ENCODE data around the gene GALNT17. TPM values are rescaled to one million over a fixed set of nuclear protein-coding genes. Genes with fewer than 3 reads are reported as not detected.

The GALNT17 gene
- polyA plus RNA-seq, 2 donors, result 1.7 to 6.1 TPM

DNA sequence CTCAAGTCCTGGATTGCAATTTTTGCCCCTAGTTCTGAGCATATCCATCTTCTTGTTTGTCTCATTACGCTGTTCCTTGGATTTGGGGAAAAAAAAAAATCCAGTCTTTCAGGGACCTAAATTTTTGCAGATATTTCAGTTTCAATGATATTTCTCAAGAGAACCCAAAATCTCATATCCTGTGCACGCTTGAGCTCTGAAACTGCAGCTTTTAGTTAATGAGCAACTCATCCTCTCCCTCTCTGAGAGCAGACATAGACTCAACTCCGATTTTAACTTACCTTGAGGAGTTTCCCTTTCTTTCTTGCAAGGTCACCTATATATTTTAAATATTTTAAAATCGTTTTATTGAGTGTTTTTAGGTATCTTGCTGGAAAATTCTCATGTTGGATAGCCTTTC lies 200.3 kb downstream of the GALNT17 start:
- H3K36me3 ChIP-seq (ENCODE audit: control insufficient read depth in 2 of 2, insufficient read depth in 2 of 2, low read length in 1 of 2), result no peaks in the 10 kb centered on the region
- H3K27ac ChIP-seq (ENCODE audit: low read depth in 2 of 2, low read length in 1 of 2), result no peak overlapping the region
- H3K4me1 ChIP-seq (ENCODE audit: control insufficient read depth in 2 of 2, insufficient read depth in 2 of 2, low read length in 1 of 2), result no peaks in the 10 kb centered on the region
- H3K9me3 ChIP-seq (ENCODE audit: control insufficient read depth in 2 of 2, insufficient read depth in 1 of 2, low read depth in 1 of 2, low read length in 1 of 2), result no peaks in the 10 kb centered on the region
- H3K4me3 ChIP-seq (ENCODE audit: low read depth in 1 of 2, low read length in 2 of 2), result no peak overlapping the region
- WGBS, 2 donors, result 57 to 64% methylated on average over 4 of the region's 4 CpGs
- H3K27me3 ChIP-seq (ENCODE audit: control insufficient read depth in 1 of 2, insufficient read depth in 2 of 2, low read length in 2 of 2), result no peaks in the 10 kb centered on the region

DNA sequence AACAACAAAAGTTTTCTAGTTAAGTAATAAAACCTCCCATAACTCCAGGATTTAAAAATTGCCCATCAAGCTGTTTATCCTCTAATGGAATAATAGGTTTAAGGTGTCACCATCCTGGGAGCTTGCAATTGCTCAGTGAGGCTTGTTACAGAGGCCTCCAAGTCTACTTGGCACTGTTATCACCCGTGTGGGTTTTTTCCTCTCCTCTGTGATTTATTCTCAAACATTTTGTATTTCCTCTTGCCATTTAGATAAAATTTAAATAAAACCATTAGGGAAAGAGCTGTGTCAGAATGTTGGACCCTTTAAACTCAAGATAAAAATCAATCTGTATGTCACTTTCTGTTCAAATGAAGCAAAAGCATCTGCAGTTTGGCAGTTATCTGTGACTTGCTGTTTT lies 202.6 kb downstream of the GALNT17 start:
- Histone ChIP-seq H3K9me3 (ENCODE audit: control insufficient read depth in 2 of 2, insufficient read depth in 1 of 2, low read depth in 1 of 2, low read length in 1 of 2) (no peaks in the 10 kb centered on the region), H3K36me3 (ENCODE audit: control insufficient read depth in 2 of 2, insufficient read depth in 2 of 2, low read length in 1 of 2) (no peaks in the 10 kb centered on the region), H3K4me1 (ENCODE audit: control insufficient read depth in 2 of 2, insufficient read depth in 2 of 2, low read length in 1 of 2) (no peaks in the 10 kb centered on the region), H3K27ac (ENCODE audit: low read depth in 2 of 2, low read length in 1 of 2) (no peak overlapping the region), H3K4me3 (ENCODE audit: low read depth in 1 of 2, low read length in 2 of 2) (no peak overlapping the region), H3K27me3 (ENCODE audit: control insufficient read depth in 1 of 2, insufficient read depth in 2 of 2, low read length in 2 of 2) (no peaks in the 10 kb centered on the region)
- 12 to 15% methylated on average over 1 of the region's 1 CpG for WGBS, 2 donors

GRCh38 chr7:71338866-71339265 lies 206.9 kb downstream of the GALNT17 start:
- H3K9me3 ChIP-seq (ENCODE audit: control insufficient read depth in 2 of 2, insufficient read depth in 1 of 2, low read depth in 1 of 2, low read length in 1 of 2), result no peaks in the 10 kb centered on the region
- 60 to 65% methylated on average over 2 of the region's 2 CpGs for WGBS, 2 donors
- no peak overlapping the region for H3K4me3 ChIP-seq (ENCODE audit: low read depth in 1 of 2, low read length in 2 of 2)
- H3K36me3 ChIP-seq (ENCODE audit: control insufficient read depth in 2 of 2, insufficient read depth in 2 of 2, low read length in 1 of 2), result no peaks in the 10 kb centered on the region
- no peaks in the 10 kb centered on the region for H3K27me3 ChIP-seq (ENCODE audit: control insufficient read depth in 1 of 2, insufficient read depth in 2 of 2, low read length in 2 of 2)
- H3K4me1 ChIP-seq (ENCODE audit: control insufficient read depth in 2 of 2, insufficient read depth in 2 of 2, low read length in 1 of 2), result no peaks in the 10 kb centered on the region
- no peak overlapping the region for H3K27ac ChIP-seq (ENCODE audit: low read depth in 2 of 2, low read length in 1 of 2)

DNA sequence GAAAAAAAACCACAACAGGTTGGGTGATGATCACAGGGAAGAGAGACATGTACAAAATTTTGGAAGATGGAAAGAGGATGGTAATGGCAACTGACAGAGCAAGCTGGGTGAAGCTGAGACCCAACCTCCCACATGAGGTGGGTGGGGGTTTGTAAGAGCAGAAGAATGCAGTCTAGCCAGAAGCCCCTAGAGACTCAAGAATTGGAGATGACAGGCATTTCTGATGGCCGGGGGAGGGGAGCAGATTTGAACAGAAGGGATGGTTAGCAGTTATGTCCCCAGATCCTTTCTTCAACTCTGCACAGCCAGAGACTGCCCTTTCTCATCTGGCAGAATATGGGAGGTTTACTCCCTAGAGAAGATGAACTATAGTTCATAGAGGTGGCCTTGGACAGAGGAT lies 208.0 kb downstream of the GALNT17 start:
- H3K27me3 ChIP-seq (ENCODE audit: control insufficient read depth in 1 of 2, insufficient read depth in 2 of 2, low read length in 2 of 2), result no peaks in the 10 kb centered on the region
- no peaks in the 10 kb centered on the region for H3K36me3 ChIP-seq (ENCODE audit: control insufficient read depth in 2 of 2, insufficient read depth in 2 of 2, low read length in 1 of 2)
- H3K4me1 ChIP-seq (ENCODE audit: control insufficient read depth in 2 of 2, insufficient read depth in 2 of 2, low read length in 1 of 2), result no peaks in the 10 kb centered on the region
- no peak overlapping the region for H3K27ac ChIP-seq (ENCODE audit: low read depth in 2 of 2, low read length in 1 of 2)
- no peak overlapping the region for H3K4me3 ChIP-seq (ENCODE audit: low read depth in 1 of 2, low read length in 2 of 2)
- WGBS, 2 donors, result 78 to 79% methylated on average over 1 of the region's 1 CpG
- H3K9me3 ChIP-seq (ENCODE audit: control insufficient read depth in 2 of 2, insufficient read depth in 1 of 2, low read depth in 1 of 2, low read length in 1 of 2), result no peaks in the 10 kb centered on the region

GRCh38 chr7:71342202-71342601 lies 210.3 kb downstream of the GALNT17 start:
- Histone ChIP-seq H3K9me3 (ENCODE audit: control insufficient read depth in 2 of 2, insufficient read depth in 1 of 2, low read depth in 1 of 2, low read length in 1 of 2) (no peaks in the 10 kb centered on the region), H3K4me1 (ENCODE audit: control insufficient read depth in 2 of 2, insufficient read depth in 2 of 2, low read length in 1 of 2) (no peaks in the 10 kb centered on the region), H3K4me3 (ENCODE audit: low read depth in 1 of 2, low read length in 2 of 2) (no peak overlapping the region), H3K36me3 (ENCODE audit: control insufficient read depth in 2 of 2, insufficient read depth in 2 of 2, low read length in 1 of 2) (no peaks in the 10 kb centered on the region), H3K27me3 (ENCODE audit: control insufficient read depth in 1 of 2, insufficient read depth in 2 of 2, low read length in 2 of 2) (no peaks in the 10 kb centered on the region), H3K27ac (ENCODE audit: low read depth in 2 of 2, low read length in 1 of 2) (no peak overlapping the region)

DNA sequence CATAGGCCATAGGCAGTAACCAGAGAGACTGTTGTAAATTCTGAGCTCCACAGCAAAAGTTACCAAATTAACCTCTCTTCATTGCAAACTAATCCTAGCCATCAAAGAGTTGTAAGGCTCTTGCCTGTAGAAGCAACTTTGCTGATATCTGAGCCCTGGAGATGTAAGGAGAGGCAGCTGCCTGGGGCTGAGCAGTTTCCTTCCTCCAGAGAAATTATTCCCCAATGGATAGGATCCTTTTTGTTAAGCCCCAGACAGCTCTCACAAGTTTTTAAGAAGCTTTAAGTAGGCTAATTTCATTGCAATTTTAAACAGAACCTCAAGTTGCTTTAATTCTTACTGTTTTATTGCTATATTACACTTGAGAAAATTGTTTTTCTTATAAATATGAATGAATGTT lies 211.1 kb downstream of the GALNT17 start:
- Histone ChIP-seq H3K27me3 (ENCODE audit: control insufficient read depth in 1 of 2, insufficient read depth in 2 of 2, low read length in 2 of 2) (no peaks in the 10 kb centered on the region), H3K9me3 (ENCODE audit: control insufficient read depth in 2 of 2, insufficient read depth in 1 of 2, low read depth in 1 of 2, low read length in 1 of 2) (no peaks in the 10 kb centered on the region), H3K4me3 (ENCODE audit: low read depth in 1 of 2, low read length in 2 of 2) (no peak overlapping the region), H3K4me1 (ENCODE audit: control insufficient read depth in 2 of 2, insufficient read depth in 2 of 2, low read length in 1 of 2) (no peaks in the 10 kb centered on the region), H3K27ac (ENCODE audit: low read depth in 2 of 2, low read length in 1 of 2) (no peak overlapping the region), H3K36me3 (ENCODE audit: control insufficient read depth in 2 of 2, insufficient read depth in 2 of 2, low read length in 1 of 2) (no peaks in the 10 kb centered on the region)

DNA sequence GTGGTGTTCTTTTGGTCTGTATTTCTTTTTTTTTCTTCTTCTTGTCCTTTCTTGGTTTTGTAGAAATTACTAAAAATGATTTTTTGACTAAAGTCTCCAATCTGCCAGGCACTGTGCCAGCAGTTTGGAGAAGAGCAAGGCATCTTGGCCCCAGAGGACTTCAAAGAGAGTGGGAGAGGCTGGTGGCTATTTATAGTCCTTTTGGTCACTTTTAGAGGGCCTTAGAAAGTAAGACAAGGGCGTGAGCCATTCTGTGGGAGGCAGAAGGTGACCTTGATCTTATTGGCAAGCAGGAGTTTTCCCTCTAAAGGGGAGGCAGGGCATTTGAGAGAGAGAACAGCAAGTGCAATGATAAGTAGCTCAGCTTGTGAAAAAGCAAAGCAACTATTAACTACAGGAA lies 211.9 kb downstream of the GALNT17 start:
- Histone ChIP-seq H3K36me3 (ENCODE audit: control insufficient read depth in 2 of 2, insufficient read depth in 2 of 2, low read length in 1 of 2) (no peaks in the 10 kb centered on the region), H3K27ac (ENCODE audit: low read depth in 2 of 2, low read length in 1 of 2) (no peak overlapping the region), H3K4me1 (ENCODE audit: control insufficient read depth in 2 of 2, insufficient read depth in 2 of 2, low read length in 1 of 2) (no peaks in the 10 kb centered on the region), H3K4me3 (ENCODE audit: low read depth in 1 of 2, low read length in 2 of 2) (no peak overlapping the region), H3K27me3 (ENCODE audit: control insufficient read depth in 1 of 2, insufficient read depth in 2 of 2, low read length in 2 of 2) (no peaks in the 10 kb centered on the region), H3K9me3 (ENCODE audit: control insufficient read depth in 2 of 2, insufficient read depth in 1 of 2, low read depth in 1 of 2, low read length in 1 of 2) (no peaks in the 10 kb centered on the region)
- 49 to 50% methylated on average over 1 of the region's 1 CpG for WGBS, 2 donors

DNA sequence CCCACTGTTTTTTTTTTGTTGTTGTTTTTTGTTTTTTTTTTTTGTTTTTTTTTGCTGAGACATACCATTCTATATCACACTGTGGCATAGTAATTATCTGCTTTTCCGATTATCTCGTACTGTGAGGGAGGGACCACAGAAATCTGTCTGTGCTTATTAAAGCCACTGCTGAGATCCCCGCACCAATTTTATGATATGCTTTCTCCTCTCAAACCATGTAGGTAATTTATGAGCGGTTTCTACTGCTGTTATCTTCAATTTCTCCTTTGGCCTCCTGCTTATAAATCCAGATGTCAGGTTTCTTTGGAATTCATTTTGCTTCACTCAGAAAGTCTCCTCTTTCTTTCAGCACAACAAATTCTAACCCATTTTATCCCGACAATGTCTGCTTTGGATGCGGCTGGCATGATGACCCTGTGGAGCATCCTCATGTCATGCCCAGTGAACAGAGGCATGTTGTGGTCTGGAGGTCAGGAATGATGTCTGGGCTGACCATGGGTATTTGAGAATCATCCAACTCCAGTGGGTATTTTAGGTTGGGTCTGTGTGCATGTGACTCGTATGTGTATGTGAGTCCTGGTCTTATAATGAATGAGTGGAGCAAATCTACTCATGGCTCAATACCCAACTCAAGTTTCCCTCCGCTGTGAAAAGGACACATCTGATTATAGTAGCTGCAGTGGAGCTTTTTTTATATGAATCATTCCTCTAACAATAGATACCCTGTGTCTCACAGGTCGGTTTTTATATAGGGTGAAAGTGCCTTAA lies 213.4 kb downstream of the GALNT17 start:
- Histone ChIP-seq H3K4me3 (ENCODE audit: low read depth in 1 of 2, low read length in 2 of 2) (no peak overlapping the region), H3K27ac (ENCODE audit: low read depth in 2 of 2, low read length in 1 of 2) (no peak overlapping the region), H3K4me1 (ENCODE audit: control insufficient read depth in 2 of 2, insufficient read depth in 2 of 2, low read length in 1 of 2) (no peaks in the 10 kb centered on the region), H3K27me3 (ENCODE audit: control insufficient read depth in 1 of 2, insufficient read depth in 2 of 2, low read length in 2 of 2) (no peaks in the 10 kb centered on the region), H3K9me3 (ENCODE audit: control insufficient read depth in 2 of 2, insufficient read depth in 1 of 2, low read depth in 1 of 2, low read length in 1 of 2) (no peaks in the 10 kb centered on the region), H3K36me3 (ENCODE audit: control insufficient read depth in 2 of 2, insufficient read depth in 2 of 2, low read length in 1 of 2) (no peaks in the 10 kb centered on the region)
- WGBS, 2 donors, result 82 to 85% methylated on average over 9 of the region's 9 CpGs

DNA sequence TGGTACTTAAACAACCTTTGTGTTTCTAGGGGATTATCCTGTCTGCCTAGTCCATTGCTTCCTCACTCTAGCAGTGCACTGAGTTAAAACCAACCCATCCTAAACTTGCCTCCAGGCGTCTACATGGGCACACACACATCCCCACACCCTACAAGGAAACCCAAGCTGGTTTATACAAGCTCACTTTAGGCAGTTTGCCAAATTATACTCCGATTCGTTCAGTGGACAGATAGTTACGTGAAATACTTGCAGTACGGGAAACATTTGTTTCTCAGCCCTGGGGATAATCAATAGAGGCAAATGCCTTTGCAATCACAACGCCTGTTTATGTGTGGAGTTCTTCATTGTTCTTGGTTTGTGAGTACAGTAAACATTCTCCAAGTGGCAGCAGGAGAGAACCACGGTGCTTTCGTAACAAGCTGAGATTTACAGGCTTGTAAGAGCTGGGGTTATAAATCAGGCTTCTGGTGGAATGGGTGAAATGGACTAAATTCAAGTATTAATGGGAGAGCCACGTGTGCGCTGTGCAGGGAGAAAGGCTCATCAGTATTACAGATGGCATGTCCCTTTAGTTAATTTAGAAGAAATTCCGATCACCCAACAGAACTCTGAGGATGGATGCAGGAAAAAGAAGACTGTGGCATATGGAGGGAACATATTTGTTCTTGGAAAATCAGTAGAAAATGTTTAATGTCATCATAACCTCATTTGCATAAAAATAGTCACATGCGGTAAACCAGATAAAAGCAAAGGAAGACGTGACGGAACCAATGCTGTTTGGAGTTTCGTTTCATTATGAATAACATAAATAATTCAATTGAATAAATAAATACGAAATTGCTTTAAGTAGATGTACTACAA lies 217.1 kb downstream of the GALNT17 start:
- Histone ChIP-seq H3K27me3 (ENCODE audit: control insufficient read depth in 1 of 2, insufficient read depth in 2 of 2, low read length in 2 of 2) (no peaks in the 10 kb centered on the region), H3K9me3 (ENCODE audit: control insufficient read depth in 2 of 2, insufficient read depth in 1 of 2, low read depth in 1 of 2, low read length in 1 of 2) (no peaks in the 10 kb centered on the region), H3K4me3 (ENCODE audit: low read depth in 1 of 2, low read length in 2 of 2) (no peak overlapping the region), H3K27ac (ENCODE audit: low read depth in 2 of 2, low read length in 1 of 2) (no peak overlapping the region), H3K36me3 (ENCODE audit: control insufficient read depth in 2 of 2, insufficient read depth in 2 of 2, low read length in 1 of 2) (no peaks in the 10 kb centered on the region), H3K4me1 (ENCODE audit: control insufficient read depth in 2 of 2, insufficient read depth in 2 of 2, low read length in 1 of 2) (no peaks in the 10 kb centered on the region)
- 37 to 43% methylated on average over 16 of the region's 16 CpGs for WGBS, 2 donors
